Prostate gland (tissue), 2 donors: ENCODE data around the gene ATP5F1E.

ENCODE experiments used
- CTCF ChIP-seq, 4 experiments: fragments of 200-600 bp in 2 of 4; fragments of 450-650 bp in 2 of 4; sonication (generic) in 2 of 4; IDR thresholded peaks; 1 replicate in 3 of 4; 2 replicates in 1 of 4; pipeline ENCODE4 v1.5.1; 2016 to 2019; ENCODE audit warnings: antibody characterized with exemption in 4 of 4, mild to moderate bottlenecking in 2 of 4, moderate library complexity in 2 of 4
- POLR2A ChIP-seq: fragments of 450-650 bp; IDR thresholded peaks from one replicate; pipeline ENCODE4 v1.6.1; 2016; ENCODE audit warnings: antibody characterized with exemption, mild to moderate bottlenecking
- POLR2AphosphoS5 ChIP-seq: sonication (generic); formaldehyde crosslinking; IDR thresholded peaks from one replicate; pipeline ENCODE4 v1.6.1; 2017; ENCODE audit warnings: antibody characterized with exemption

GRCh38 chr20:59018817-59019216, 13.3 kb downstream of the ATP5F1E start:
- TF ChIP-seq CTCF (IDR thresholded peaks at IDR 0.05) (no peak), POLR2A (no peak), POLR2AphosphoS5 (no peak)
